ENCODE data around the gene TEPSIN.

Gene TEPSIN

DNA sequence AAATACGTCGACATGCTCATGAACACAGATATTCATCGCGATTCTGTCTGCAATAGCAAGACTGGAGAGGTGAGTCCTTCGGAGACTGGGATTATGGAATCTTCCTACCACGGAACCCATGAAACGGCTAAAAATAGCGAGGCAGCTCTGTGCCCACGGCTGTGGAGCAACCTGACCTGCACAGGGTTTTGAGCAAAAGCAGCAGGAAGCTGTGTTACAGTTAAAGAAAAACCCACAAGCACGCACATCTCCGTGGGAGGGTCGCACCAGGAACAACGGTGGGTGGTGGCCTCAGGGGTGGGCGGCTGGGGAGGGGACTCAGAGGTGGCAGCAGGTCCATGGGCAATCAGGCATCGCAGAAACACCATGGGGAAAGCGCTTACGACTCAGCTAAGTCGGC, 31.4 kb upstream of the TEPSIN start:
- in situ Hi-C loops (cut with MboI; ENCODE audit: low sequenced_read_pairs): loop anchor here (25.0 kb wide), 1 partner anchor 317 kb away; no protein-coding TSS in a partner anchor

DNA sequence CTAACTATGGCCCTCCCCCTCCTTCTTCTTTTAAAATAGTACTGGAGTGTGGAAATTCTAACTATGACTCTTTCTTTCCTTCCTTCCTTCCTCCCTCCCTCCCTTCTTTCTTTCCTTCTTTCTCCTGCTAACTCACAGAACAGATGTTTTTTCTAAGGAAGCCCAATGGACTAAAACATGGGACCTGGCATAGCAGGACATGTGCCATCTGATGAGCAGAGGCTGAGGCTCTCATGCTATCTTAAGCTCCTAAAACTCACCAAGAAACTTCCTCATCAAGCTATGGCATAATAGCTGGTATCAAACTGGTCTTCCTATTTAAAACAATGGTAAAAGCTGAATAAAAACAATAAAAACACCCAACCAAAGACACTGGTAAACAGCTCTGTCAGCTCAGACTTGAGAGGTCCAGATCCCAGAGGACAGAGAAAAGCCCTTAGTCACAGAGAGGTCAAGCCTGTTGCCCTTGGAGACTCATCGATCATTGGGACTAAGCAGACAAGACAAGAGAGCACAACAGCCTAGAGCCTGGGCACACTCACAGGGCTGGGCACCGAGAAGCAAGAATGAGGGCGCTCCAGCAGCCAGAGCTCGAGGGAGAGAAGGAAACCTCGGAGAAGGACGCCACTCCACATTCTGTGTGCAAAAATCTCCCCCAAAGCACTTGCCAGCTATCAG, 28.7 kb upstream of the TEPSIN start:
- in situ Hi-C loops (cut with MboI; ENCODE audit: low sequenced_read_pairs): loop anchor here (25.0 kb wide), 1 partner anchor 320 kb away; no protein-coding TSS in a partner anchor

- in situ Hi-C loops (cut with MboI; ENCODE audit: low sequenced_read_pairs): loop anchor here (25.0 kb wide), 1 partner anchor 322 kb away; no protein-coding TSS in a partner anchor
These were observed 26.7 kb upstream of the TEPSIN start for GRCh38 chr17:81265576-81265975.

DNA sequence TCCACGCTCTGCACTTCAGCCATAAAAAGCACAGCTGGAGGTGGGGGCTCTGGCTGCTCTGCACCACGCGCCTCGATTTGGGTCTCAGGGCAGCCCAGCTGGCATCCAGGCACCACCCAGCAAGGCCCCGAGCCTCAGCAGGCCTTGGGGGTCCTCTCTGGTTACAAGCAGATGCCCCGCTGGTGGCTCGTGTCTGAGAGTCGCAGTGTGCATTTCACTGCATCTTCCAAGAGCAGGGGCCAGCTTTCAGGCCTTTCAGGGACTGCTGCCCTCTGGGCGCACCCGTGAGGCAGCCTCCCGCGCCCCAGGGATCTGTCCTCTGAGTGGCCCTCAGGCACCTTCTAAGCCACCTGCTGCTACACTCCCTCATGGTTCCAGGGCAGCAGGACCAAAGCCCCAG, 25.8 kb upstream of the TEPSIN start:
- in situ Hi-C loops (cut with MboI; ENCODE audit: low sequenced_read_pairs): loop anchor here (25.0 kb wide), 1 partner anchor 323 kb away; no protein-coding TSS in a partner anchor

GRCh38 chr17:81263371-81264181, 24.7 kb upstream of the TEPSIN start:
- in situ Hi-C loops (cut with MboI; ENCODE audit: low sequenced_read_pairs): loop anchor here (25.0 kb wide), 1 partner anchor 324 kb away; no protein-coding TSS in a partner anchor

DNA sequence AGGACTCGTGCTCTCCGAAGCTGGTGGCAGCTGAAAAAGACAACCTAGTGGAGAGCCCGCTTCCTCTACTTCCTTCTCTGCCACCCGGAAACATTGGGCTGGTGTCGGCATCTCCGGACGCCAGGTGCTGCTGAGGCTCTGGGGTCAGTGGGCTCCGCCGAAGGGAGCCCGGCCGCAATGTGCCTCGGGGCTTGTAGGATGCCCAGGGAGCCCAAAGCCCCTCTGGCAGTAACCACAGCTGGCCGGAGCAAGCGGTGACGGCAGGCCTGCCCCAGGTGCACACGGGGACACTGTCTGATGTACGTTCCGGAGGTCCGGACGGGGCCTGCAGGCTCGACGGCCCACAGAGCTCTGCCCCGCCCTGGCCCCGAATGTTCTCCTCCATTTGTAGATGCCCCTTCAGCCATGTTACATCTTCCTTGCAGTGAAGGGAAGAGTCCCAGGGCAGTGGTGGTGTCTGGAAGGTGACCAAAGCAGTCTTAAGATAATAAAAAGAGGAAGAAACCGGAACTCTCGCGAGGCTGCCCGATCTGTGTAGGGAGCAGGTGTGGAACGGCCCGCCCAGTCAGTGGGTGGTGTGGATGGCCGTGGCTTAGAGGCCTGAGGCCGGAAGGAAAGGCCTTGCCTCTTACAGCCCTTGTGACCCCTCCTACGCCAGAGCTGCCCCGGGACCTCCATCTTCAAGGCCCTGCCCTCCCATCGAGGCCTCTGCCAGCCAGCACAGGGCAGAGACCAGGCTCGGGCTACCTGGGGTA, 22.9 kb upstream of the TEPSIN start:
- in situ Hi-C loops (cut with MboI; ENCODE audit: low sequenced_read_pairs): loop anchor here (25.0 kb wide), 1 partner anchor 326 kb away; no protein-coding TSS in a partner anchor

DNA sequence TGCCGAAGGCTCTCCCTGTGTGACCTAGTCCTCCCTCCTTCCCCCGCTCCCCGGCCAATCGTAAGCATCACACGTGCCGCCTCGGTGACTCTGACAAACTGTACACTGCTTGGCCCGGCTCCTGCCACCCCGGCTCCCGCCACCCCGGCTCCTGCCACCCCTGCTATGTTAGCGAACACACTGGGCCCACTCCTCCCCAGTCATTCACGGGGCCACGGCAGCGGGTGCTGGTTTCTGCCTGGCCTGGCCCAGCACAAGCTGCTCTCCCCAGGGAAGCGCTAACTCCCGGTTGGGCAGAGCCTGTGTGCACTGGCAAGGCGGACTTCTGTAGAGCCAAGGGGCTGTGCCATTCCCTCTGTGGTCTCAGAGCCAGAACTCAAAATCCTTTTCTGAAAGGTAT, 22.2 kb upstream of the TEPSIN start:
- in situ Hi-C loops (cut with MboI; ENCODE audit: low sequenced_read_pairs): loop anchor here (25.0 kb wide), 1 partner anchor 326 kb away; no protein-coding TSS in a partner anchor

GRCh38 chr17:81260641-81261040, 21.8 kb upstream of the TEPSIN start:
- in situ Hi-C loops (cut with MboI; ENCODE audit: low sequenced_read_pairs): loop anchor here (25.0 kb wide), 1 partner anchor 327 kb away; no protein-coding TSS in a partner anchor

DNA sequence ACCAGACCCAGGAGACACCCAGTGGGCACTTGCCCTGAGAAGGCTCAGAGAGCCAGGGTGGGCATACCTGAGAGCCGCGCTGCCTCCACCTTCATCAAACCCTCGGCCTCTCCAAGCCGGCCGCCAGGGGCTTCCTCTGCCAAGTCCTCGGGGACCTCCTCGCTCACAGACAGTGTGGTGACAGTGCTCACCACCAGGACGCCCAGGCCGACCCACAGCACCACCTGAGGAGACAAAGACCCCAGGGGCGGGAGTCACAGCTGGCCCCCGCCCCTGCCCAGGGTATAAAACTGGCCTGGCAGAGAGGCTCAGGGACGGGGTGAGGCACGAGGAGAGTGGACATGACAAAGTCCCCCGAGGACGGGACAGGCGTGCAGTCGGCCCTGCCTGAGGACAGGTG, 21.3 kb upstream of the TEPSIN start:
- in situ Hi-C loops (cut with MboI; ENCODE audit: low sequenced_read_pairs): loop anchor here (25.0 kb wide), 1 partner anchor 327 kb away; no protein-coding TSS in a partner anchor

DNA sequence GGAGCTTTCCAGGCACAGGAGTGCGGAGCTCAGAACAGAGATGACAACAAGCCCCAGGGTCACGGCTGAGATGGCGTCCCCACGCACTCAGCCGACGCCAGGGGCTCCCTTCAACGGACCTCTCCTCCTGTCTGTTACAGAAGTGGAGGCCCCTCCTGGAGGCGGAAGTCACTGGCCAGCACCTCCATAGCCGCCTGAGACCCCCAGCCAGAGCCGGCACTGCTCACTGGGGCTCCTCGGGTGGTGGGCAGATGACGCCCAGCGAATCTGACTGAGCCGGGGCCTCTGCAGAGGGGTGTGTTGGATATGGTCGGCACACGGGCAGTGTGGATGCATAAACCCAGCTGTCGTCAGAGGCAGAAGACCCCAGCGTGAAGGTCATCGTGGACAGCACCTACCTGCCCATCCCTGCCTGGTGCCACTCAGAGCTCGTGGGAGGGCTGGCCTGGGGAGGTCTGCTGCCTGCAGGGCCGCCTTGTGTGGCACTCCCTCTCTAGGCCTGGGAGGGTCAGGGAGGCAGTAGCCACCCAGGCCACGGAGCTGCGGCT, 20.3 kb upstream of the TEPSIN start:
- in situ Hi-C loops (cut with MboI; ENCODE audit: low sequenced_read_pairs): loop anchor here (10.0 to 25.0 kb wide), 2 partner anchors 226 to 328 kb away; no protein-coding TSS in a partner anchor

DNA sequence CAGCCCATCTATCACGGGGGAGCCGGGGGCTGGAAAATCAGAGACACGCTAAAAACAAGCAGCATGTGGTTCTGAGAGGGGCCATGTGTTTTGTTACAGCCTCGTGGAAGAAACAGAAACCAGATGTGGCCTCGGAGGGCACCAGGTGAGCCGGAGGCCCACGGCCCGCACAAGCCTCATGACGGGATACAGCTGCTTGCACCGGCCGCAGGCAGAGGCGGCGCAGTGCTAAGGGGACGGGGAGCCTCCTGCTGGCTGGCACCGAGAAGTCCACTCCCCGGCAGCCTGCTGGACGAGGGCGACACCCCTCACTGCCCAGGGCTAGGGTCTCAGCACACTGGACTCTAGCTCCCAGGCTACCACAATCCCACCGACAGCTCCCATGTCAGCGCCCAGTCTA, 19.4 kb upstream of the TEPSIN start:
- in situ Hi-C loops (cut with MboI; ENCODE audit: low sequenced_read_pairs): loop anchor here (10.0 to 25.0 kb wide), 2 partner anchors 227 to 329 kb away; no protein-coding TSS in a partner anchor

GRCh38 chr17:81257533-81257932, 18.7 kb upstream of the TEPSIN start:
- in situ Hi-C loops (cut with MboI; ENCODE audit: low sequenced_read_pairs): loop anchor here (10.0 to 25.0 kb wide), 2 partner anchors 227 to 330 kb away; no protein-coding TSS in a partner anchor

GRCh38 chr17:81256616-81257015, 17.8 kb upstream of the TEPSIN start:
- in situ Hi-C loops (cut with MboI; ENCODE audit: low sequenced_read_pairs): loop anchor here (10.0 to 25.0 kb wide), 2 partner anchors 228 to 331 kb away; no protein-coding TSS in a partner anchor

GRCh38 chr17:81254955-81255717, 16.3 kb upstream of the TEPSIN start:
- in situ Hi-C loops (cut with MboI; ENCODE audit: low sequenced_read_pairs): loop anchor here (10.0 to 25.0 kb wide), 2 partner anchors 230 to 332 kb away; no protein-coding TSS in a partner anchor

- in situ Hi-C loops (cut with MboI; ENCODE audit: low sequenced_read_pairs): loop anchor here (10.0 to 25.0 kb wide), 2 partner anchors 231 to 334 kb away; no protein-coding TSS in a partner anchor
These were observed 14.7 kb upstream of the TEPSIN start for GRCh38 chr17:81253358-81254131.

GRCh38 chr17:81252987-81253329, 14.1 kb upstream of the TEPSIN start:
- in situ Hi-C loops (cut with MboI; ENCODE audit: low sequenced_read_pairs): loop anchor here (10.0 to 25.0 kb wide), 2 partner anchors 232 to 334 kb away; no protein-coding TSS in a partner anchor

DNA sequence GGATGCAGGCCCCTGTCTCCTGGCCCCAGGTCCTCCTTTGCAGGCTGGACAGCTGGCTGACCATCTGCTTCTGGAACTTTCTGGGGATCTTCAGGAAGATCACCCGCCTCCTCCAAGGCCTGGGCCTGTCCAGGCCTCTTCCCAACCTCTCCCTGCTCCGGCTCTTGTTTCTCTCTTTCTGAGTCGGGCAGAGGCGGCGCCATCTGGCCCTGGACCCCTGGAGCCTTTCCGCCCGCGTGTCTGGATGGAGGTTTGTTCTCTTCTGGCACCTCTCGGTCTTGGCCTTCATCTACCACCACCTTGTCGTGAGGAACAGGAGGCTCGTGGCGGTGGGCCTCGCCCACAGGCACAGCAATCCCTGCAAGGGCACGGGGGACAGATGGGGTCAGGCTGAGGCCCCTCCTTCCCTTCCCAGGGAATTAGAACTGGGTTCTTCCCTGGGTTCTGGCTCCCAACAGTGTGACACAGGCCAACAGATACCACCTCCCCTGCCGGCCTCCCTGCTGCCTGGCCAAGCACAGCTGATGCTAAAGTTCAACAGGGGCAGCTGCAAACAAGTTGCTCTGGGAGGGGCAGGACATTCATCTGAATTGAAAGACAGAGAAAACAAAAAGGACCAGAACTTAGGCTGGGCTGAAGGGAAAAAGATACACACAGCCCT, 13.6 kb upstream of the TEPSIN start:
- in situ Hi-C loops (cut with MboI; ENCODE audit: low sequenced_read_pairs): loop anchor here (10.0 to 25.0 kb wide), 2 partner anchors 232 to 335 kb away; no protein-coding TSS in a partner anchor

All from HL-60/S4 (cell line).